LNCAP (cell line): ENCODE results near the gene ANKRD37.

Source experiments
- TF ChIP-seq, protein P1 (sequence below): fragments of 450-650 bp; IDR thresholded peaks from 2 replicates; pipeline ENCODE4 v1.5.1; 2017; ENCODE audit warnings: mild to moderate bottlenecking

Gene ANKRD37

GRCh38 chr4:185425647-185426352 lies 29.2 kb downstream of the ANKRD37 start, which contains the start of gene UFSP2:
TSS of gene UFSP2 (minus strand) at chr4:185425964. CDS start at chr4:185425868, 96 bp downstream.
- TF ChIP-seq, protein P1, sequence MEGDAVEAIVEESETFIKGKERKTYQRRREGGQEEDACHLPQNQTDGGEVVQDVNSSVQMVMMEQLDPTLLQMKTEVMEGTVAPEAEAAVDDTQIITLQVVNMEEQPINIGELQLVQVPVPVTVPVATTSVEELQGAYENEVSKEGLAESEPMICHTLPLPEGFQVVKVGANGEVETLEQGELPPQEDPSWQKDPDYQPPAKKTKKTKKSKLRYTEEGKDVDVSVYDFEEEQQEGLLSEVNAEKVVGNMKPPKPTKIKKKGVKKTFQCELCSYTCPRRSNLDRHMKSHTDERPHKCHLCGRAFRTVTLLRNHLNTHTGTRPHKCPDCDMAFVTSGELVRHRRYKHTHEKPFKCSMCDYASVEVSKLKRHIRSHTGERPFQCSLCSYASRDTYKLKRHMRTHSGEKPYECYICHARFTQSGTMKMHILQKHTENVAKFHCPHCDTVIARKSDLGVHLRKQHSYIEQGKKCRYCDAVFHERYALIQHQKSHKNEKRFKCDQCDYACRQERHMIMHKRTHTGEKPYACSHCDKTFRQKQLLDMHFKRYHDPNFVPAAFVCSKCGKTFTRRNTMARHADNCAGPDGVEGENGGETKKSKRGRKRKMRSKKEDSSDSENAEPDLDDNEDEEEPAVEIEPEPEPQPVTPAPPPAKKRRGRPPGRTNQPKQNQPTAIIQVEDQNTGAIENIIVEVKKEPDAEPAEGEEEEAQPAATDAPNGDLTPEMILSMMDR = no peak

DNA sequence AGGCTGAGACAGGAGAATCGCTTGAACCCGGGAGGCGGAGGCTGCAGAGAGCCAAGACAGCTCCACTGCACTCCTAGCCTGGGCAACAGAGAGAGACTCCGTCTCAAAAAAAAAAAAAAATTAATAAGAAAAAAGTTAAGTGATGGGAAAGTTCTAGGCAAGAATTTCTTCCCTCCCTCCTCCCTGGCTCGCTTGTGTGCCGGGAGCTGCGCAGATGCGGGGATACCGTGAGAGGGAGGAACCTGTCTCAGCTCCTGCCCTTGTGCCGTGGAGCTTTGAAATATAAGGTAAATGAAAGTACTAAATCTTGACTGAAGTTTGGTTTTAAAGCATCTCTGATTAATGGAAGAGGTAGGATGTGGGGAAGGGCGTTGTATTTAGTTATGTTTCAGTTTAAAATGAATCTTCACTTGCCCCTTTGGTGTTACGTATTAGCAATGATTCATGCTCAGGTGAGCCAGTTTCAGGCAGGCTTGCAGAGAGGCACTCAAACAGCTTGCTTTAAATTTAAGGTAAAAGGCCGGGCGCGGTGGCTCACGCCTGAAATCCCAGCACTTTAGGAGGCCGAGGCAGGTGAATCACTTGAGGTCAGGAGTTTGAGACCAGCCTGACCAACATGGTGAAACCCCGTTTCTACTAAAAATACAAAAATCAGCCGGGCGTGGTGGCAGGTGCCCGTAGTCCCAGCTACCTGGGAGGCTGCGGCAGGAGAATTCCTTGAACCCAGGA lies 30.5 kb downstream of the ANKRD37 start:
- TF ChIP-seq, protein P1 = no peak

DNA sequence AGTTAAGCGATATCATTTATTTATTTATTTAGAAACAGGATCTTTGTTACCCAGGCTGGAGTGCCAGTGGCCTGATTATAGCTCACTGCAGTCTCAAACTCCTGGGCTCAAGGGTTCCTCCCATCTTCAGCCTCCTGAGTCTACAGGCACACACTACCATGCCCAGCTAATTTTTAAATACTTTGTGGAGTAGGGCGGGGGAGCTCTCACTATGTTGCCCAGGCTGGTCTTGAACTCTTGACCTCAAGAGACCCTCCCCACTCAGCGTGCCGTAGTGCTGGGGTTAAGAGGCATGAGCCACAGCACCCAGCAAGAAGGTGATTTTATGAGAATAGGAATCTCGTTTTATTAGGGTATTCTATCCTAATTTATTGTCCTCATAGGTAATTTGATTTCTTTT lies 33.0 kb downstream of the ANKRD37 start:
- TF ChIP-seq, protein P1 = no peak

- TF ChIP-seq, protein P1 = no peak
Measured at GRCh38 chr4:185435466-185435865, 38.8 kb downstream of the ANKRD37 start.

- TF ChIP-seq, protein P1 = no peak
Measured at GRCh38 chr4:185437809-185438208, 41.2 kb downstream of the ANKRD37 start.

DNA sequence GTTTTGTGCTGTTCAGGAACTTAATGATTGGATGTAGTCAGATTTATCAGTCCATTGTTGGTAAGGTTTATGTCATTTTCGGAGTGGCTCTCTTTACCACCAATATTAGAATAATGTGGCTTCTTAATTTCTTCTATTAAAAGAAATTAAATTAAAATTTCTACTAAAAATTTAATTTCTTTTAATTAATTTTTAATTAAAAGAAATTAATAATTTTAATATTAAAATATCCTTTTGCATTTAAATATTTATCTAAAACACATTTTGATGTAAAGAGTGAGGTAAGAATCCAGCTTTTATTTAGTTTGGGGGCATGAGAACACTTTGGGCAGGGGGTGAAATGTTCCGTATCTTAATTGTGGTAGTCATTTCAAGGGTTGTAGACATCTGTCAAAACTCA lies 44.8 kb downstream of the ANKRD37 start:
- TF ChIP-seq, protein P1 = no peak

DNA sequence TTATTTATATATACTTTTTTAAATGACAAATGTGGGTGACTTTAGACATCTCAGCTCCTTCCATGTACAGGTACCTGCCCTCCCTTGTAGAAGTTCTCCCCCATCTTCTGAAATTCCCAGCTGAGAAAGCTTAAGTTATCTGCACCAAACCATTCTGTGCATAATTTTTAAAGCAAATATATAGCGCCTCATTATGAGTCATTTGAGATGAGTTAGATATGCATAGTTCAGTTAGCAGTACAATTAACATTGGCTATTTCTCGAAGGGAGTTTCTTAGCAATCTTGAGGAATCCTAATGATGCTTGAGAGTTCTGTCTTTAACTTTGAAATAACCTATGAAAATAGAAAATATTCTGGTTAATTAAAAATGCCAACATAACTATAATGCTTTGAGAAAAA lies 48.6 kb downstream of the ANKRD37 start:
- TF ChIP-seq, protein P1 = no peak
